ENCODE results near the gene RFPL3.

- TF ChIP-seq CTCF (IDR thresholded peaks at IDR 0.05; ENCODE audit: insufficient read depth, low read length, poor library complexity, severe bottlenecking) (peak; percentile 56), EZH2phosphoT487 (conservative IDR thresholded peaks at IDR 0.05; ENCODE audit: low read length) (no peak)
Observed at GRCh38 chr22:32389685-32390084, 32.0 kb downstream of the RFPL3 start.
